HepG2 (cell line): Measurements from ENCODE around the gene TMEM255B. TPM values are rescaled to one million over a fixed set of nuclear protein-coding genes. Genes with fewer than 3 reads are reported as not detected.

Experiments used
- ARHGAP35 ChIP-seq: sonication (generic); formaldehyde crosslinking; IDR thresholded peaks from 2 replicates; pipeline ENCODE4 v1.9.0; 2022; ENCODE audit warnings: mild to moderate bottlenecking, inconsistent platforms, moderate library complexity, missing genetic modification reagents, borderline replicate concordance
- ARNT2 ChIP-seq: sonication (generic); formaldehyde crosslinking; IDR thresholded peaks from 2 replicates; pipeline ENCODE4 v1.8.0; 2022; ENCODE audit warnings: mild to moderate bottlenecking, low read depth, missing genetic modification reagents, moderate library complexity
- ARNTL ChIP-seq: sonication (generic); formaldehyde crosslinking; IDR thresholded peaks from 2 replicates; pipeline ENCODE4 v1.4.0; 2020; ENCODE audit warnings: mild to moderate bottlenecking, missing genetic modification reagents
- BRCA1 ChIP-seq: sonication (generic); formaldehyde crosslinking; IDR thresholded peaks from 2 replicates; pipeline ENCODE4 v1.4.0; 2020; ENCODE audit warnings: missing genetic modification reagents
- DMTF1 ChIP-seq: sonication (generic); formaldehyde crosslinking; IDR thresholded peaks from 2 replicates; pipeline ENCODE4 v1.4.0; 2020; ENCODE audit warnings: mild to moderate bottlenecking, missing genetic modification reagents
- DR1 ChIP-seq: sonication (generic); formaldehyde crosslinking; IDR thresholded peaks from 2 replicates; pipeline ENCODE4 v1.8.0; 2021; ENCODE audit warnings: mild to moderate bottlenecking, missing genetic modification reagents, inconsistent platforms
- NCOR1 ChIP-seq: fragments of 200-600 bp; sonication (generic); IDR thresholded peaks from 2 replicates; pipeline ENCODE4 v1.7.0; 2017; ENCODE audit warnings: antibody characterized with exemption, low read length, borderline replicate concordance
- NFATC3 ChIP-seq: sonication (generic); formaldehyde crosslinking; IDR thresholded peaks from 2 replicates; pipeline ENCODE4 v1.5.1; 2020; ENCODE audit warnings: mild to moderate bottlenecking, missing genetic modification reagents
- SMYD3 ChIP-seq: sonication (generic); formaldehyde crosslinking; IDR thresholded peaks from 2 replicates; pipeline ENCODE4 v1.8.1; 2023; ENCODE audit warnings: mild to moderate bottlenecking, missing genetic modification reagents
- SOX5 ChIP-seq: IDR thresholded peaks from 2 replicates; pipeline ENCODE4 v1.6.1; 2016; ENCODE audit warnings: borderline replicate concordance
- SRY ChIP-seq: sonication (generic); formaldehyde crosslinking; IDR thresholded peaks from 2 replicates; pipeline ENCODE4 v1.8.0; 2022; ENCODE audit warnings: mild to moderate bottlenecking, missing genetic modification reagents
- THYN1 ChIP-seq: sonication (generic); formaldehyde crosslinking; IDR thresholded peaks from 2 replicates; pipeline ENCODE4 v1.8.1; 2023; ENCODE audit warnings: low read depth, mild to moderate bottlenecking, moderate library complexity, missing genetic modification reagents, borderline replicate concordance
- ZBTB10 ChIP-seq: sonication (generic); formaldehyde crosslinking; IDR thresholded peaks from 2 replicates; pipeline ENCODE4 v1.4.0; 2020; ENCODE audit warnings: missing genetic modification reagents, borderline replicate concordance
- ZBTB21 ChIP-seq: sonication (generic); formaldehyde crosslinking; IDR thresholded peaks from 2 replicates; pipeline ENCODE4 v1.4.0; 2020; ENCODE audit warnings: missing genetic modification reagents
- ZNF503 ChIP-seq: sonication (generic); formaldehyde crosslinking; IDR thresholded peaks from 2 replicates; pipeline ENCODE4 v1.4.0; 2020; ENCODE audit warnings: missing genetic modification reagents
- ZNF773 ChIP-seq: sonication (generic); formaldehyde crosslinking; IDR thresholded peaks from 2 replicates; pipeline ENCODE4 v1.4.0; 2020; ENCODE audit warnings: missing genetic modification reagents, borderline replicate concordance
- polyA plus RNA-seq, 8 experiments: library from polyadenylated mRNA; depleted of rRNA in 3 of 8; stranded (reverse) in 7 of 8; unstranded in 1 of 8; fragments of >200 nt; fragmentation: Illumina TruSeq in 4 of 8; extraction: Trizol in 4 of 8; gene quantifications; 2 replicates each; pipeline versions ENCODE4 v1.2.1 to v1.2.3, GENCODE V29; 2011 to 2016; ENCODE audit warnings: low read depth in 4 of 8, missing spikeins in 1 of 8, mixed read lengths in 1 of 8; ENCODE audit not compliant: insufficient read depth in 1 of 8
- total RNA-seq, 5 experiments: library from RNA; depleted of rRNA; stranded (reverse); fragments of >200 nt; fragmentation: Illumina TruSeq; extraction: Trizol; gene quantifications; 2 replicates each; pipeline ENCODE4 v1.2.3, GENCODE V29; 2016; ENCODE audit warnings: low read depth in 1 of 5
- TF ChIP-seq, protein P1 (sequence below): sonication (generic); formaldehyde crosslinking; IDR thresholded peaks from 2 replicates; pipeline ENCODE4 v1.4.0; 2020; ENCODE audit warnings: missing genetic modification reagents, borderline replicate concordance

TMEM255B gene
- total and polyA plus RNA-seq, 2 of the 13 experiments (the other 11 are each of a cell fraction or from before 2014, with no cell fraction given): not detected

DNA sequence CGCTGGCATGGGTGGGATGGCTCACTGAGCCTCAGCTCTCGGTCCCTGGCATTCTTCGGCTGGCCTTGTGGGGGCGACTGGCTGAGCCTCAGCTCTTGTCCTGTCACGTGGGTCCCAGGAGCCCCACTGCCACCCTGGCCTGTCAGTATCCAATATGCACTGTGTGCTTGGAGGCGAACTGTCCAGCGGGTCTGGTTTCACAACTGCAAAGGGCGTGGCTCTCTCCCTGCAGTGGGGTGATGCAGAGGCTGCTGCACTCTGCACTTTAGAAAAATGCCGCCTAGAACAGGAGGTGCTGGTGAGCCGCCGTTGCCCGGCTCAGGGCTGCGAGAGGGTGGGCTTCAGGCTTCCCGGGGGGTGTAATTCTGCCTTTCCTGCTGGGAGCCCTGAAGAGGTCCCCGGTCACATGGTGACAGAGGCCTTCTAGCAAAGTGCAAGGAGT, 17.0 kb upstream of the TMEM255B start (continued):
- TF ChIP-seq SRY (CRISPR knock-in tag) (no peak), NFATC3 (no peak), SMYD3 (no peak), DR1 (CRISPR knock-in tag) (peak; percentile 43; the same call in 1 of the 2 replicates), ZBTB10 (CRISPR knock-in tag) (no peak), DMTF1 (no peak), BRCA1 (CRISPR knock-in tag) (no peak), ARNTL (CRISPR knock-in tag) (peak; percentile 78), ZNF503 (no peak), ZBTB21 (no peak), ZNF773 (CRISPR knock-in tag) (no peak), ARNT2 (CRISPR knock-in tag) (0 out of 2 replicates have a peak, but pooled peaks have one; percentile 33), THYN1 (CRISPR knock-in tag) (no peak), NCOR1 (peak; percentile 62), ARHGAP35 (CRISPR knock-in tag) (no peak), SOX5 (CRISPR knock-in tag) (no peak)
- TF ChIP-seq, protein P1, sequence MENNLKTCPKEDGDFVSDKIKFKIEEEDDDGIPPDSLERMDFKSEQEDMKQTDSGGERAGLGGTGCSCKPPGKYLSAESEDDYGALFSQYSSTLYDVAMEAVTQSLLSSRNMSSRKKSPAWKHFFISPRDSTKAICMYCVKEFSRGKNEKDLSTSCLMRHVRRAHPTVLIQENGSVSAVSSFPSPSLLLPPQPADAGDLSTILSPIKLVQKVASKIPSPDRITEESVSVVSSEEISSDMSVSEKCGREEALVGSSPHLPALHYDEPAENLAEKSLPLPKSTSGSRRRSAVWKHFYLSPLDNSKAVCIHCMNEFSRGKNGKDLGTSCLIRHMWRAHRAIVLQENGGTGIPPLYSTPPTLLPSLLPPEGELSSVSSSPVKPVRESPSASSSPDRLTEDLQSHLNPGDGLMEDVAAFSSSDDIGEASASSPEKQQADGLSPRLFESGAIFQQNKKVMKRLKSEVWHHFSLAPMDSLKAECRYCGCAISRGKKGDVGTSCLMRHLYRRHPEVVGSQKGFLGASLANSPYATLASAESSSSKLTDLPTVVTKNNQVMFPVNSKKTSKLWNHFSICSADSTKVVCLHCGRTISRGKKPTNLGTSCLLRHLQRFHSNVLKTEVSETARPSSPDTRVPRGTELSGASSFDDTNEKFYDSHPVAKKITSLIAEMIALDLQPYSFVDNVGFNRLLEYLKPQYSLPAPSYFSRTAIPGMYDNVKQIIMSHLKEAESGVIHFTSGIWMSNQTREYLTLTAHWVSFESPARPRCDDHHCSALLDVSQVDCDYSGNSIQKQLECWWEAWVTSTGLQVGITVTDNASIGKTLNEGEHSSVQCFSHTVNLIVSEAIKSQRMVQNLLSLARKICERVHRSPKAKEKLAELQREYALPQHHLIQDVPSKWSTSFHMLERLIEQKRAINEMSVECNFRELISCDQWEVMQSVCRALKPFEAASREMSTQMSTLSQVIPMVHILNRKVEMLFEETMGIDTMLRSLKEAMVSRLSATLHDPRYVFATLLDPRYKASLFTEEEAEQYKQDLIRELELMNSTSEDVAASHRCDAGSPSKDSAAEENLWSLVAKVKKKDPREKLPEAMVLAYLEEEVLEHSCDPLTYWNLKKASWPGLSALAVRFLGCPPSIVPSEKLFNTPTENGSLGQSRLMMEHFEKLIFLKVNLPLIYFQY (CRISPR knock-in tag): no peak
